SK-N-SH treated with all-trans-retinoic acid at 6 μM for 48 hours (cell line): ENCODE data around the gene VMO1.

ENCODE experiments used
- ARNTL ChIP-seq: fragments of 450-650 bp; formaldehyde crosslinking; IDR thresholded peaks from 2 replicates; pipeline ENCODE4 v1.5.0; 2020; ENCODE audit warnings: low read depth, mild to moderate bottlenecking, moderate library complexity, borderline replicate concordance
- CSDC2 ChIP-seq: fragments of 250-450 bp; sonication (Bioruptor Pico); IDR thresholded peaks from 2 replicates; pipeline ENCODE4 v1.5.0; 2020; ENCODE audit warnings: mild to moderate bottlenecking, moderate library complexity
- ESRRG ChIP-seq: fragments of 250-450 bp; sonication (Bioruptor Pico); IDR thresholded peaks from 2 replicates; pipeline ENCODE4 v1.6.1; 2021; ENCODE audit warnings: mild to moderate bottlenecking
- ISL1 ChIP-seq: fragments of 250-450 bp; sonication (Bioruptor Pico); IDR thresholded peaks from 2 replicates; pipeline ENCODE4 v2.1.2; 2022; ENCODE audit warnings: mild to moderate bottlenecking, moderate library complexity
- OSR1 ChIP-seq: fragments of 250-450 bp; sonication (Bioruptor Pico); IDR thresholded peaks from 2 replicates; pipeline ENCODE4 v1.8.0; 2022; ENCODE audit warnings: moderate library complexity, mild to moderate bottlenecking, inconsistent platforms
- PPARA ChIP-seq: fragments of 250-450 bp; sonication (Bioruptor Pico); IDR thresholded peaks from 2 replicates; pipeline ENCODE4 v1.5.0; 2020; ENCODE audit warnings: mild to moderate bottlenecking, borderline replicate concordance
- RARB ChIP-seq: fragments of 250-450 bp; sonication (Bioruptor Pico); IDR thresholded peaks from 2 replicates; pipeline ENCODE4 v1.8.0; 2021; ENCODE audit warnings: mild to moderate bottlenecking, moderate library complexity
- SNAI2 ChIP-seq: fragments of 250-450 bp; sonication (Bioruptor Pico); IDR thresholded peaks from 2 replicates; pipeline ENCODE4 v1.5.0; 2020; ENCODE audit warnings: mild to moderate bottlenecking, moderate library complexity
- TF ChIP-seq, protein P1 (sequence below): fragments of 250-450 bp; sonication (Bioruptor Pico); IDR thresholded peaks from 2 replicates; pipeline ENCODE4 v1.5.1; 2020; ENCODE audit warnings: low read depth, mild to moderate bottlenecking, moderate library complexity
- TF ChIP-seq, protein P2 (sequence below): fragments of 250-450 bp; sonication (Bioruptor Pico); IDR thresholded peaks from 2 replicates; pipeline ENCODE4 v1.5.1; 2021; ENCODE audit warnings: mild to moderate bottlenecking, moderate library complexity

DNA sequence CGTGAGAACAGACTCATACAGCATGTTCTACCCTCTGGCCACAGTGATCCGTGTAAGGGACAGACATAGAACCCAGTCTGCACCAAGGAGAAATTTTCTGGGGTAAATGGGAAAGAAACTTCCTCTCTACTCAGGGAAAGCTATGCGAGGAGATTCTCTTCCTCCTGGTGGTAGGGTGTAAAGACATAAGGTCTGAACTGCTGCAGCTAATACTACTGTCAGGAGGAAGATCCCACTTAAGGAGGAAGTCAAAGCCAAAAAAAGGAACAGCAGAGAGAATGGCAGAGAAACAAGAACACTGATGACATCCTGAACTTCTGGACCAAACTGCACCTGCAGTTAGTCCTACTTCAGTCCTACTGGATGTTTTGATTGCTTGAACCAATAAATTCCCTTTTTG lies 21.6 kb downstream of the VMO1 start:
- TF ChIP-seq, protein P1, sequence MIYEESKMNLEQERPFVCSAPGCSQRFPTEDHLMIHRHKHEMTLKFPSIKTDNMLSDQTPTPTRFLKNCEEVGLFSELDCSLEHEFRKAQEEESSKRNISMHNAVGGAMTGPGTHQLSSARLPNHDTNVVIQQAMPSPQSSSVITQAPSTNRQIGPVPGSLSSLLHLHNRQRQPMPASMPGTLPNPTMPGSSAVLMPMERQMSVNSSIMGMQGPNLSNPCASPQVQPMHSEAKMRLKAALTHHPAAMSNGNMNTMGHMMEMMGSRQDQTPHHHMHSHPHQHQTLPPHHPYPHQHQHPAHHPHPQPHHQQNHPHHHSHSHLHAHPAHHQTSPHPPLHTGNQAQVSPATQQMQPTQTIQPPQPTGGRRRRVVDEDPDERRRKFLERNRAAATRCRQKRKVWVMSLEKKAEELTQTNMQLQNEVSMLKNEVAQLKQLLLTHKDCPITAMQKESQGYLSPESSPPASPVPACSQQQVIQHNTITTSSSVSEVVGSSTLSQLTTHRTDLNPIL (CRISPR knock-in tag): no peak
- TF ChIP-seq ARNTL (CRISPR knock-in tag) (no peak), ISL1 (CRISPR knock-in tag) (no peak), CSDC2 (no peak), SNAI2 (CRISPR knock-in tag) (no peak), OSR1 (CRISPR knock-in tag) (no peak), PPARA (CRISPR knock-in tag) (no peak), ESRRG (CRISPR knock-in tag) (no peak), RARB (CRISPR knock-in tag) (no peak)
- TF ChIP-seq, protein P2, sequence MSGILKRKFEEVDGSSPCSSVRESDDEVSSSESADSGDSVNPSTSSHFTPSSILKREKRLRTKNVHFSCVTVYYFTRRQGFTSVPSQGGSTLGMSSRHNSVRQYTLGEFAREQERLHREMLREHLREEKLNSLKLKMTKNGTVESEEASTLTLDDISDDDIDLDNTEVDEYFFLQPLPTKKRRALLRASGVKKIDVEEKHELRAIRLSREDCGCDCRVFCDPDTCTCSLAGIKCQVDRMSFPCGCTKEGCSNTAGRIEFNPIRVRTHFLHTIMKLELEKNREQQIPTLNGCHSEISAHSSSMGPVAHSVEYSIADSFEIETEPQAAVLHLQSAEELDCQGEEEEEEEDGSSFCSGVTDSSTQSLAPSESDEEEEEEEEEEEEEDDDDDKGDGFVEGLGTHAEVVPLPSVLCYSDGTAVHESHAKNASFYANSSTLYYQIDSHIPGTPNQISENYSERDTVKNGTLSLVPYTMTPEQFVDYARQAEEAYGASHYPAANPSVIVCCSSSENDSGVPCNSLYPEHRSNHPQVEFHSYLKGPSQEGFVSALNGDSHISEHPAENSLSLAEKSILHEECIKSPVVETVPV (CRISPR knock-in tag): no peak
